Measurements from ENCODE around the gene CCDC192.
A peak's percentile ranks its signal among the peaks of the same experiment; 100 is the strongest.

CCDC192 gene

DNA sequence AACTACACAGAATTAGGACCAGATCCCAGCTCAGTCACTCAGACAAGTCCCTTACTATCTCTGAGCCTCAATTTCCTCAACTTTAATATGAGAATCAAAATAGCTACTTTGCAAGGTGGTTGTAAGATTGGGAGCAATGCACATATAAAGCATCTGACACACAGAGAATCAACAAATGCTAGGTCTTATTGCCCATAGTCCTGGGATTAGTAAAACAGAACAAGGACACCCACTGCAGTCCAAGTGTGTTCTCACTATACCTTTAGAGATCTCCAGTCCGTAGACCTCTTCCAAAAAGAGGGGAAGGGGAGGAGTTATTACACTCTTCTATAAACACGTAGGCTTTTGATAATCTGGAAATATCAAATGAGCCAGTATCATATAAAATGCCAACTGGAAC lies 190.0 kb downstream of the CCDC192 start:
- TF ChIP-seq, protein P1, sequence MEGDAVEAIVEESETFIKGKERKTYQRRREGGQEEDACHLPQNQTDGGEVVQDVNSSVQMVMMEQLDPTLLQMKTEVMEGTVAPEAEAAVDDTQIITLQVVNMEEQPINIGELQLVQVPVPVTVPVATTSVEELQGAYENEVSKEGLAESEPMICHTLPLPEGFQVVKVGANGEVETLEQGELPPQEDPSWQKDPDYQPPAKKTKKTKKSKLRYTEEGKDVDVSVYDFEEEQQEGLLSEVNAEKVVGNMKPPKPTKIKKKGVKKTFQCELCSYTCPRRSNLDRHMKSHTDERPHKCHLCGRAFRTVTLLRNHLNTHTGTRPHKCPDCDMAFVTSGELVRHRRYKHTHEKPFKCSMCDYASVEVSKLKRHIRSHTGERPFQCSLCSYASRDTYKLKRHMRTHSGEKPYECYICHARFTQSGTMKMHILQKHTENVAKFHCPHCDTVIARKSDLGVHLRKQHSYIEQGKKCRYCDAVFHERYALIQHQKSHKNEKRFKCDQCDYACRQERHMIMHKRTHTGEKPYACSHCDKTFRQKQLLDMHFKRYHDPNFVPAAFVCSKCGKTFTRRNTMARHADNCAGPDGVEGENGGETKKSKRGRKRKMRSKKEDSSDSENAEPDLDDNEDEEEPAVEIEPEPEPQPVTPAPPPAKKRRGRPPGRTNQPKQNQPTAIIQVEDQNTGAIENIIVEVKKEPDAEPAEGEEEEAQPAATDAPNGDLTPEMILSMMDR (IDR thresholded peaks at IDR 0.05; ENCODE audit: low read depth, low read length, missing control alignments) = no peak
- Histone ChIP-seq H3K27me3 (replicated peaks) (no peaks in the 10 kb centered on the region), H3K27ac (peak overlapping the region; percentile 57), H3K4me3 (ENCODE audit: low read depth, low read length) (no peak overlapping the region), H3K36me3 (replicated peaks) (no peaks in the 10 kb centered on the region)
- in situ Hi-C loops (cut with HindIII; ENCODE audit: low pct_ligation_motif_present, low sequenced_read_pairs) = no loop called here
- DNase-seq = no peak

DNA sequence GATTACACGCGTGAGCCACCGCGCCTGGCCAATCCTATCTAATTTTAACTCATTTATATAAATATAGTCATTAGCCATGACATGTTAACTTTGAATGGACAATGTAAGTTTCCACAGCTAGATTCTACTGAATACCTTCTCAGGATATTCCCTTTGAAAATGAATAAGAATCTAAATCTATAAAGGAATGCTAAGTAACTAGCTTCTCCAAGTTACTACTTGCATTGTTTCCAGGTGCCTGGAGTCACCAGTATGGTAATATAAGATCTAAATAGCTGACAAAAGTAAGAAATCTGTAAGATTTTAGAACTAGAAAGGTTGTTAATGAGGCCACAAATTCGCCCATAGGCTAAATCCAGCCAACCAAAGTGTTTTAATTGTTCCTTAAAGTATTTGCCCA lies 191.3 kb downstream of the CCDC192 start:
- in situ Hi-C loops (cut with HindIII; ENCODE audit: low pct_ligation_motif_present, low sequenced_read_pairs) = no loop called here
- DNase-seq = no peak
- Histone ChIP-seq H3K27ac (no peak overlapping the region), H3K4me3 (ENCODE audit: low read depth, low read length) (no peak overlapping the region), H3K36me3 (replicated peaks) (no peaks in the 10 kb centered on the region), H3K27me3 (replicated peaks) (no peaks in the 10 kb centered on the region)
- TF ChIP-seq, protein P1 (IDR thresholded peaks at IDR 0.05; ENCODE audit: low read depth, low read length, missing control alignments) = no peak

DNA sequence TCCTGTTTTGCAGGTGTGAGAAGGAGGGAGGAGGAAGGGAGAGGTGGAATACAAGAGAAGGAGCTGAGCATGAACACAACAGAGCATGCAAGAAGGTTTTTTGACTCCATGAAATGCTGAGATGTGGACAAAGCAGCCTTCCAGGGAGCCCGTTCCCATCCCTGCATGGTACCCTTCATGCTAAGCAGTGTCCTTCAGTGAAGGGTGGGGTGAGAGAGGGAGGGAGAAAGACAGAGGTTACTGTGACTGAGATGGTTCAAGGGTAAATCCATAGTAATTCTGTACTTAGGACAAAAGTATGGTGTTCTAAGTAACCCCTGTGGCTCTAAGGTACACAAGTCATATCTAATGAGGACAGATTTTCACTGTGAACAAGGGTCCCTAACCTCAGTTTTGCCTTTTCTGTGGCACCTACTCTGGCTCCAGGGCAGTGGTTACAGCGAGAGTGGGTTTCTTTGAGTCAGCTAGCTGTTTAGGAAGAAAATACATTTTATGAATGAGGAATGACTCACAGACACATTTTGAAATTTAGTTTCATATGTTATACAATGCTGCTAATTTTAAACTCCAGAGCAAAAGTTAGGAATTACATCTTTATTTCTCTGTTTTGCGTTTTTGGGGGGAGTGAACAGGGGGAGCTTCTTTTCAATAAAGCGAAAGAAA lies 195.5 kb downstream of the CCDC192 start:
- in situ Hi-C loops (cut with HindIII; ENCODE audit: low pct_ligation_motif_present, low sequenced_read_pairs) = no loop called here
- TF ChIP-seq, protein P1 (IDR thresholded peaks at IDR 0.05; ENCODE audit: low read depth, low read length, missing control alignments) = no peak
- DNase-seq = no peak
- Histone ChIP-seq H3K36me3 (replicated peaks) (no peaks in the 10 kb centered on the region), H3K4me3 (ENCODE audit: low read depth, low read length) (no peak overlapping the region), H3K27ac (no peak overlapping the region), H3K27me3 (replicated peaks) (no peaks in the 10 kb centered on the region)

DNA sequence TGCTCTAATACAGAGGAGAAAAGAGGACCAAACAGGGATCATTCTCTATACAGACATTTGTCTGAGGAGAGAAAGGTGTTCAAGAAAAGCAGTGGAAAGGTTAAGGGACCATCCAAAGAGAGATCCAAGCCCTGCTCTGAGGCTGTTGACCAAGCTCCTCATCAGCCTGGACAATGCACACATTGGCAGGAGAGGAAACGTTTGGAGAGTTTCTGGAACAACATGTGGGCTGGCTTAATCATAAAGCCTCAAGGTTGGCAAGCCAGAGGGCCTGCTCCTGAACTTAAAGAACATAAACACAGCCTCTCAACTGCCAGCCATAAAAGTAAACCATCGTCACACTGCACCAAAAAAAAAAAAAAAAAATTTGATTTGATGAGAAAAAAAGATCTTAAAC lies 196.0 kb downstream of the CCDC192 start:
- Histone ChIP-seq H3K36me3 (replicated peaks) (no peaks in the 10 kb centered on the region), H3K27ac (no peak overlapping the region), H3K4me3 (ENCODE audit: low read depth, low read length) (no peak overlapping the region), H3K27me3 (replicated peaks) (no peaks in the 10 kb centered on the region)
- TF ChIP-seq, protein P1 (IDR thresholded peaks at IDR 0.05; ENCODE audit: low read depth, low read length, missing control alignments) = no peak
- in situ Hi-C loops (cut with HindIII; ENCODE audit: low pct_ligation_motif_present, low sequenced_read_pairs) = no loop called here
- DNase-seq = no peak

DNA sequence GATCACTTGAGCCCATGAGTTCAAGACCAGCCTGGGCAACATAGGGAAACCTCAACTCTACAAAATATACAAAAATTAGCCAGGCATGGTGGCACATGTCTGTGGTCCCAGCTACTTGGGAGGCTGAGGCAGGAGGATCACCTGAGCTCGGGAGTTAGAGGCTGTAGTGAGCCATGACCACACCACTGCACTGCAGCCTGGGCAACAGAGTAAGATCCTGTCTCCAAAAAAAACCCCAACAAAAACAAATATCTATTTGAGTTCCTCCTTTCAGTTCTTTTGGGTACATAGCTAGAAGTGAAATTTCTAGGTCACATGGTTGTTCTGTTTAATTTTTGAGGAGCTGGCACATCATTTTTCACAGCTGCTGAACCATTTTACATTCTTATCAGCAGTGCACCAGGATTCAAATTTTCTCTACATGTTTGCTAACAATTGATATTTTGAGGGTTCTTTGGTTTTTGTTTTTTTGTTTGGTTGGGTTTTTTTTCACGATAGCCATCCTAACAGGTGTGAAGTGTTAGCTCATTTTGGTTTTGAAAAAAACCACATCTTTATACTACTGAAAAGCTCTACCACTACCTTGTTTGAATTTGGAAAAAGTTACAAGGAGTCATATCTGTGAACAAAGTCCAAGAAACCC lies 203.5 kb downstream of the CCDC192 start:
- Histone ChIP-seq H3K27me3 (replicated peaks) (no peaks in the 10 kb centered on the region), H3K4me3 (ENCODE audit: low read depth, low read length) (no peak overlapping the region), H3K27ac (no peak overlapping the region), H3K36me3 (replicated peaks) (no peaks in the 10 kb centered on the region)
- DNase-seq = no peak
- in situ Hi-C loops (cut with HindIII; ENCODE audit: low pct_ligation_motif_present, low sequenced_read_pairs) = no loop called here
- TF ChIP-seq, protein P1 (IDR thresholded peaks at IDR 0.05; ENCODE audit: low read depth, low read length, missing control alignments) = no peak
